ENCODE data around the gene SEMA6A. TPM values are rescaled to one million over a fixed set of nuclear protein-coding genes. Genes with fewer than 3 reads are reported as not detected.

Gene SEMA6A
- total RNA-seq, 1 experiment from 2014 or later = not detected

DNA sequence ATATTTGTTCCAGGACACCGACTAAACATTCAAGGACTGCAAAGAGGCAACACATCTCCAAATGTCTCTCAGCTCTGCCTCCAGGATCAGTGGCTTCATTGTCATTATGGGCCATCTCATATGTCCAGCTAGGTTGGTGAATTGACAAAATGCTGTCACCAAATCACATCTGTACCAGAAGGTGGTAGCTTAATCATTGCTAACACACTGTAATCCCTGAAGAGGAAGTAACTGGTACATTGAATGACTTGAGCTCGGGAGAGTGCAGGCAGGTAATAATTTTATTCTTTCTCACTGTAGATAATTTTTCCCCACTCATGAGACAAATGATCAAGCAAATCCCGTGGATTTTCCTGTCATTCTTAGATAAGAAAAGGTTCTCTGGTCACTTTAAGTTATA lies 169.8 kb downstream of the SEMA6A start:
- Histone ChIP-seq H3K9ac (ENCODE audit: low read length) (no peak overlapping the region), H3K9me3 (ENCODE audit: low read length) (no peaks in the 10 kb centered on the region), H4K20me1 (ENCODE audit: low read length) (no peaks in the 10 kb centered on the region), H3F3A (ENCODE audit: low read length, unreplicated experiment) (no peaks in the 10 kb centered on the region), H3K4me3 (ENCODE audit: low read length) (no peak overlapping the region), H3K4me2 (ENCODE audit: low read length) (no peak overlapping the region), H3K9me2 (replicated peaks; ENCODE audit: low read length) (no peaks in the 10 kb centered on the region), H3K36me3 (ENCODE audit: low read depth, low read length) (no peaks in the 10 kb centered on the region), H3K4me1 (ENCODE audit: insufficient read depth, low read length) (no peaks in the 10 kb centered on the region), H3K27ac (ENCODE audit: low read length) (no peak overlapping the region), H3K27me3 (ENCODE audit: low read length) (no peaks in the 10 kb centered on the region), H2AFZ (ENCODE audit: low read length) (no peak overlapping the region), H3K79me2 (ENCODE audit: low read length) (no peaks in the 10 kb centered on the region)
- DNase-seq (no peak), ATAC-seq (no peak)
- TF ChIP-seq EZH2 (IDR thresholded peaks at IDR 0.05; ENCODE audit: low read length, unreplicated experiment) = no peak
- no peak for TF ChIP-seq EZH2phosphoT487 (IDR thresholded peaks at IDR 0.05; ENCODE audit: borderline replicate concordance, low read length)
- TF ChIP-seq, protein P1, sequence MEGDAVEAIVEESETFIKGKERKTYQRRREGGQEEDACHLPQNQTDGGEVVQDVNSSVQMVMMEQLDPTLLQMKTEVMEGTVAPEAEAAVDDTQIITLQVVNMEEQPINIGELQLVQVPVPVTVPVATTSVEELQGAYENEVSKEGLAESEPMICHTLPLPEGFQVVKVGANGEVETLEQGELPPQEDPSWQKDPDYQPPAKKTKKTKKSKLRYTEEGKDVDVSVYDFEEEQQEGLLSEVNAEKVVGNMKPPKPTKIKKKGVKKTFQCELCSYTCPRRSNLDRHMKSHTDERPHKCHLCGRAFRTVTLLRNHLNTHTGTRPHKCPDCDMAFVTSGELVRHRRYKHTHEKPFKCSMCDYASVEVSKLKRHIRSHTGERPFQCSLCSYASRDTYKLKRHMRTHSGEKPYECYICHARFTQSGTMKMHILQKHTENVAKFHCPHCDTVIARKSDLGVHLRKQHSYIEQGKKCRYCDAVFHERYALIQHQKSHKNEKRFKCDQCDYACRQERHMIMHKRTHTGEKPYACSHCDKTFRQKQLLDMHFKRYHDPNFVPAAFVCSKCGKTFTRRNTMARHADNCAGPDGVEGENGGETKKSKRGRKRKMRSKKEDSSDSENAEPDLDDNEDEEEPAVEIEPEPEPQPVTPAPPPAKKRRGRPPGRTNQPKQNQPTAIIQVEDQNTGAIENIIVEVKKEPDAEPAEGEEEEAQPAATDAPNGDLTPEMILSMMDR (conservative IDR thresholded peaks at IDR 0.05; ENCODE audit: low read depth, low read length) = no peak
- intact Hi-C loops (cut with micrococcal nuclease) = no loop called here
- CTCF ChIA-PET = no interaction called here
- BruUV-seq (replicated peaks) = no TSS peak
- POLR2A ChIA-PET (ENCODE audit: unreplicated experiment) = no interaction called here

DNA sequence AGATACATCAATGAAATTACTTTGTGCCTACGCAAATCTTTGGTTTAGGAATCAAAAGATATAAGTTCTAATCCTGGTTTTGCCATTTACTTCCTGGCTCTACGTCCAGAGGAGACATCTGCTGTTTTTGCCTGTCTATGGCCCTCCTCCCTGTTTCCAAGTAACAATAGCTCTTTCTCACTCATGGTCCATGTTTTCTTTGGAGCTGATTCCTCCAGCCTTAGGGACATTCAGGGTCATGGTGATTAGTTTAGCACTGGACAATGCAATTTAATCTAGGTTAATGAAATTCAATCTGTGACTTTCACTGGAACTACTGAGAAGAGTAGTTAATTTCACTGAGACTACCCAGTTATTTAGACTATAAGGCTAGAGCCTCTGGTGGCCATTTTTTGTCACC lies 170.6 kb downstream of the SEMA6A start:
- Histone ChIP-seq H3K4me2 (ENCODE audit: low read length) (no peak overlapping the region), H2AFZ (ENCODE audit: low read length) (no peak overlapping the region), H3K9me3 (ENCODE audit: low read length) (no peaks in the 10 kb centered on the region), H3K4me1 (ENCODE audit: insufficient read depth, low read length) (no peaks in the 10 kb centered on the region), H3K27me3 (ENCODE audit: low read length) (no peaks in the 10 kb centered on the region), H3K36me3 (ENCODE audit: low read depth, low read length) (no peaks in the 10 kb centered on the region), H3K27ac (ENCODE audit: low read length) (no peak overlapping the region), H3K4me3 (ENCODE audit: low read length) (no peak overlapping the region), H3K79me2 (ENCODE audit: low read length) (no peaks in the 10 kb centered on the region), H3K9ac (ENCODE audit: low read length) (no peak overlapping the region), H3K9me2 (replicated peaks; ENCODE audit: low read length) (no peaks in the 10 kb centered on the region), H3F3A (ENCODE audit: low read length, unreplicated experiment) (no peaks in the 10 kb centered on the region), H4K20me1 (ENCODE audit: low read length) (no peaks in the 10 kb centered on the region)
- POLR2A ChIA-PET (ENCODE audit: unreplicated experiment) = no interaction called here
- ATAC-seq (no peak), DNase-seq (no peak)
- TF ChIP-seq EZH2 (IDR thresholded peaks at IDR 0.05; ENCODE audit: low read length, unreplicated experiment) = no peak
- no peak for TF ChIP-seq EZH2phosphoT487 (IDR thresholded peaks at IDR 0.05; ENCODE audit: borderline replicate concordance, low read length)
- TF ChIP-seq, protein P1 (conservative IDR thresholded peaks at IDR 0.05; ENCODE audit: low read depth, low read length) = no peak
- BruUV-seq (replicated peaks) = no TSS peak
- CTCF ChIA-PET = no interaction called here
- intact Hi-C loops (cut with micrococcal nuclease) = no loop called here

DNA sequence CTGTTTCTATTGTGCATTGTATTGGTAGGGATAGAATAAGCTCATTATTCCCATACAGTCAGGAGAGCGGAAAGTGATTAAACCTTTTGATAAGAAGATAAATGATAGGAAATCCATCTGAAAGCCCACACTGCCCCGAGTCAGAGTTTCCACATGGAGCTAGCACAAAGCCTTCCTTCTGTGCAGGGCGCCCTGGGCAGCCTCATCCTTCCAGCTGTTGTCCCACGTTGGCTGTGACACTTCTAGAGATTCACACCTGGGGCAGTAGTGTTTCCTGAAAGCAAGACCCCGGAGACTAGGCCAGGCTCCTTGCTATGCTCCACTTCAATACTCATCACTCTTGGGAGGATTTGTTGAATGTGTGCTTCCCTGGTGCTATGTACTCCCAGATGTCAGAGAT lies 172.4 kb downstream of the SEMA6A start:
- Histone ChIP-seq H4K20me1 (ENCODE audit: low read length) (no peaks in the 10 kb centered on the region), H3K36me3 (ENCODE audit: low read depth, low read length) (no peaks in the 10 kb centered on the region), H3K4me2 (ENCODE audit: low read length) (no peak overlapping the region), H3K9me3 (ENCODE audit: low read length) (no peaks in the 10 kb centered on the region), H3K4me3 (ENCODE audit: low read length) (no peak overlapping the region), H3K27ac (ENCODE audit: low read length) (no peak overlapping the region), H3K9ac (ENCODE audit: low read length) (no peak overlapping the region), H3K79me2 (ENCODE audit: low read length) (no peaks in the 10 kb centered on the region), H3K4me1 (ENCODE audit: insufficient read depth, low read length) (no peaks in the 10 kb centered on the region), H3K27me3 (ENCODE audit: low read length) (no peaks in the 10 kb centered on the region), H2AFZ (ENCODE audit: low read length) (no peak overlapping the region), H3F3A (ENCODE audit: low read length, unreplicated experiment) (no peaks in the 10 kb centered on the region), H3K9me2 (replicated peaks; ENCODE audit: low read length) (no peaks in the 10 kb centered on the region)
- ChIA-PET CTCF (no interaction called here), POLR2A (ENCODE audit: unreplicated experiment) (no interaction called here)
- intact Hi-C loops (cut with micrococcal nuclease) = loop anchor here (2.0 kb wide), 1 partner anchor 21 kb away; no protein-coding TSS in a partner anchor
- no peak for DNase-seq
- no TSS peak for BruUV-seq (replicated peaks)
- TF ChIP-seq EZH2phosphoT487 (IDR thresholded peaks at IDR 0.05; ENCODE audit: borderline replicate concordance, low read length) (no peak), EZH2 (IDR thresholded peaks at IDR 0.05; ENCODE audit: low read length, unreplicated experiment) (no peak)
- TF ChIP-seq, protein P1 (conservative IDR thresholded peaks at IDR 0.05; ENCODE audit: low read depth, low read length) = no peak
- no peak for ATAC-seq

All from PC-3 (cell line).